ENCODE measurements around the gene MMP28. TPM values are rescaled to one million over a fixed set of nuclear protein-coding genes. Genes with fewer than 3 reads are reported as not detected.

MMP28 gene
- total RNA-seq, 4 donors from 2014 or later = 29.1 to 61.0 (median 35.2) TPM

DNA sequence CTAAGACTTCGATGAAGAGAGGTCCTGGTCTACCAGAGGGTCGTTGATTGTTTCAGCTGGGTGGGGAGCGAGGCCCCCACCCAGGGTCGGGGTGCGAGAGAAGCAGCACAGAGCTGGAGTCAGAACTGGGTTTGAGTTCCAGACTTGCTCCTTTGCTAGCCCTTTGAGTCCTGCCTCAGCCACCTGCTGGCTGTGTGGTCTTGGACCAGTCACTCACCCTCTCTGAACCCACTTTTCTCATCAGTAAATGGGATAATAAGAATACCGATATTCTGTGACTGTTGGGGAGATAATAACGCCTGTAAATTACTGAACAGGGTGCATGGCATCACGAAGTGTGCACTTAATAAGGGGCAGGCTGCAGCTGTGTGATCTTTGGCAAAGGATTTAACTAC lies 427 bp upstream of the MMP28 start:
- Histone ChIP-seq H3K36me3 (no peaks in the 10 kb centered on the region), H3K4me1 (peaks cover 17 to 83% (median 49%) of the 10 kb centered on the region in 3 donors), H3K9me3 (no peaks in the 10 kb centered on the region), H3K27ac (peak overlapping the region; percentile 79 to 88 (median 83)), H3K27me3 (peaks cover 0 to 44% (median 0%) of the 10 kb centered on the region in 4 donors), H3K4me3 (peak overlapping the region; percentile 55 to 94 (median 72))
- WGBS, 2 donors = 23 to 33% methylated on average over 2 to 8 of the region's 8 CpGs
- no peak for TF ChIP-seq POLR2A (IDR thresholded peaks at IDR 0.05)
- TF ChIP-seq CTCF (IDR thresholded peaks at IDR 0.05) = no peak
- DNase-seq = no peak
- intact Hi-C loops (cut with DNase I) = no loop called here

- Histone ChIP-seq H3K27ac (peak overlapping the region; percentile 37 to 88 (median 72)), H3K4me3 (peak overlapping the region in 3 of 4 donors; percentile 55 to 94 (median 80))
Measured at GRCh38 chr17:35793257-35793656, 2.2 kb downstream of the MMP28 start.

GRCh38 chr17:35791681-35792350 lies 3.6 kb downstream of the MMP28 start:
- Histone ChIP-seq H3K27me3 (peaks cover 0 to 36% (median 0%) of the 10 kb centered on the region in 4 donors), H3K27ac (peak overlapping the region; percentile 28 to 88 (median 64)), H3K36me3 (no peaks in the 10 kb centered on the region), H3K4me3 (peak overlapping the region in 1 of 4 donors; percentile 94), H3K9me3 (no peaks in the 10 kb centered on the region), H3K4me1 (peaks cover 25 to 97% (median 67%) of the 10 kb centered on the region in 3 donors)
- intact Hi-C loops (cut with DNase I) = no loop called here
- 63 to 66% methylated on average over 9 of the region's 9 CpGs for WGBS, 2 donors
- DNase-seq = no peak
- TF ChIP-seq CTCF (IDR thresholded peaks at IDR 0.05) (no peak), POLR2A (IDR thresholded peaks at IDR 0.05) (no peak)

More at GRCh38 chr17:35793257-35793656, 2.2 kb downstream of the MMP28 start:
- intact Hi-C loops (cut with DNase I) = no loop called here
- Histone ChIP-seq H3K4me1 (peaks cover 20 to 83% (median 52%) of the 10 kb centered on the region in 3 donors), H3K36me3 (no peaks in the 10 kb centered on the region), H3K27me3 (peaks cover 0 to 44% (median 0%) of the 10 kb centered on the region in 4 donors), H3K9me3 (no peaks in the 10 kb centered on the region)
- WGBS, 2 donors = 39 to 61% methylated on average over 3 of the region's 3 CpGs
- TF ChIP-seq POLR2A (IDR thresholded peaks at IDR 0.05) (no peak), CTCF (IDR thresholded peaks at IDR 0.05) (no peak)
- DNase-seq = no peak

DNA sequence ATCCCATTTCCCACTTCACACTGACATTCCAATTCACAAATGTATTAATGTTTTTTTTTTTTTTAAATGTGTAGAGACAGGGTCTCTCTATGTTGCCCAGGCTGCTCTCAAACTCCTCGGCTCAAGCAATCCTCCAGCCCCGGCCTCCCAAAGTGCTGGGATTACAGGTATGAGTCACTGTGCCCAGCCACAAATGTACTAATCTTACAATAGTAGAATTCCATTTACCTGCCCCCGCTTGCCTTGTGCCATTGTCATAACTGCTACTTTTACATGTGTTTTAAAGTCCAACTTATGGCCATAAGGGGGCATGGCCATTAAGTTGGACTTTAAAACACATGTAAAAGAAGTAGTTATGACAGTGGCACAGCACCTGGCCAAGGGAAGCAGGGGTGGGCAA lies 4.6 kb downstream of the MMP28 start:
- peaks cover 24 to 100% (median 75%) of the 10 kb centered on the region in 3 donors for H3K4me1 ChIP-seq
- H3K36me3 ChIP-seq = no peaks in the 10 kb centered on the region
- H3K9me3 ChIP-seq = no peaks in the 10 kb centered on the region
- H3K27ac ChIP-seq = peak overlapping the region; percentile 14 to 88 (median 55)
- intact Hi-C loops (cut with DNase I) = no loop called here
- H3K27me3 ChIP-seq = peaks cover 0 to 27% (median 0%) of the 10 kb centered on the region in 4 donors
- TF ChIP-seq POLR2A (IDR thresholded peaks at IDR 0.05) (no peak), CTCF (IDR thresholded peaks at IDR 0.05) (no peak)
- H3K4me3 ChIP-seq = no peak overlapping the region
- WGBS, 2 donors = 50 to 66% methylated on average over 3 of the region's 3 CpGs
- no peak for DNase-seq
